Measurements from ENCODE around the gene SNX22.

- TF ChIP-seq POLR2AphosphoS5 (IDR thresholded peaks at IDR 0.05; ENCODE audit: borderline replicate concordance, low read depth, low read length) (no peak), EZH2 (IDR thresholded peaks at IDR 0.05) (no peak)
These were observed 29.9 kb upstream of the SNX22 start for GRCh38 chr15:64121614-64122013.

All from SK-N-MC (cell line).